Neuron (in vitro differentiated cells): ENCODE results near the gene PPHLN1.
A peak's percentile ranks its signal among the peaks of the same experiment; 100 is the strongest.

ENCODE experiments used
- H2AFZ ChIP-seq: one replicate; pipeline ENCODE4 v1.6.1; 2013; ENCODE audit warnings: low read depth, mild to moderate bottlenecking, inconsistent platforms, low read length, moderate library complexity
- H3K27me3 ChIP-seq: one replicate; pipeline ENCODE4 v1.6.1; 2013; ENCODE audit warnings: low read length; ENCODE audit not compliant: insufficient read depth
- H3K36me3 ChIP-seq: one replicate; pipeline ENCODE4 v1.6.1; 2013; ENCODE audit warnings: low read length; ENCODE audit not compliant: insufficient read depth
- H3K4me1 ChIP-seq: one replicate; pipeline ENCODE4 v1.6.1; 2013; ENCODE audit warnings: low read length; ENCODE audit not compliant: insufficient read depth
- H3K4me3 ChIP-seq: 2 replicates; pipeline ENCODE4 v1.5.1; 2013; ENCODE audit warnings: mild to moderate bottlenecking, low read length, moderate library complexity
- H3K9me3 ChIP-seq: one replicate; pipeline ENCODE4 v1.6.1; 2013; ENCODE audit warnings: low read length

Gene PPHLN1, protein sequence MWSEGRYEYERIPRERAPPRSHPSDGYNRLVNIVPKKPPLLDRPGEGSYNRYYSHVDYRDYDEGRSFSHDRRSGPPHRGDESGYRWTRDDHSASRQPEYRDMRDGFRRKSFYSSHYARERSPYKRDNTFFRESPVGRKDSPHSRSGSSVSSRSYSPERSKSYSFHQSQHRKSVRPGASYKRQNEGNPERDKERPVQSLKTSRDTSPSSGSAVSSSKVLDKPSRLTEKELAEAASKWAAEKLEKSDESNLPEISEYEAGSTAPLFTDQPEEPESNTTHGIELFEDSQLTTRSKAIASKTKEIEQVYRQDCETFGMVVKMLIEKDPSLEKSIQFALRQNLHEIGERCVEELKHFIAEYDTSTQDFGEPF

DNA sequence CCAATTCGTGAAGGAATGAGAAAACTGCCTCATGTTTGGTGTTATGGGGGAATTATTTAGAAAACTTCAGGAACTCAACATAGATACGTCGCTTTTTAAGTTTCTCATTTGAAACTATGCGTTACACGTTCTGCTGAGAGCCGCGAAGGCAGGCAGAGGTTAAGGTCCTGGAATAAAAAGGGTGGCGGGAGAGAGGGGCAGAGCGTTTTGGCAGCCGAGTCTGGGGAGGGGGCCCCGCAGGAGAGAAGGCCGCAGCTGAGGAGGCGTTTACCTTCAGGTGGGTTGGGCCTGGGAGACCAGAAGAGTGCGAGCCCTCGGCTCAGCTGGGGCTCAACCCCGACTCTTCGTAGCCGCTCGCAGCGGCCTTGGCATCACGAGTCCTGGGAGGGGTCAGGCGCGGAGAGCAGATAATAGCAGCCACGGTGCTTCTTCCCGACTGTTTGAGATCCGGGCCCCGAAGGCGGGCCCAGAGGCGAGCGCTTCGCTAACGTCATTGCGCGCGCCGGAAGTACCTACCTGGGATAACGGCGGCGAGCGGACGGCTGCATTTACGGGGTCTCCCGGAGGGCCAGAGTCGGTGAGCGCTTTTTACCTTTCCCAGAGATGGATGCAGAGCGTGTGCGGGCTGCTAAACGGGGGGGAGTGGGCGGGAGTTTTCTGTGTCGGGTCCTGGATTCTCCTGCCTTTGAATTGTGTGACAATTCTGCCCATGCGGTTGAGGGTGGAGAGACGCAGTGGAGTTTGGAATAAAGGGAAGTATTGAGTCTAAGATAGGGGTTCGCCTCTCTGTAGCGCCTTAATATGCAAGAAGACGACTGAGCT lies at the start of gene PPHLN1, which contains the start of gene ZCRB1:
Gene PPHLN1, plus strand, starts transcription at position 515 of the 822 bp plus-strand sequence. CDS start 9,736 bp downstream, outside the sequence.
Gene ZCRB1, minus strand, starts transcription at position 442 of the 822 bp plus-strand sequence. CDS start 1,992 bp downstream, outside the sequence.
- H2AFZ ChIP-seq = peak within 1 kb of the TSS; percentile 86
- H3K9me3 ChIP-seq = no peaks in the 10 kb centered on the region
- no peaks in the 10 kb centered on the region for H3K27me3 ChIP-seq
- H3K4me1 ChIP-seq = peaks cover 22% of the 10 kb centered on the region
- H3K4me3 ChIP-seq = peak within 1 kb of the TSS; percentile 95
- peaks cover 16% of the 10 kb centered on the region for H3K36me3 ChIP-seq

DNA sequence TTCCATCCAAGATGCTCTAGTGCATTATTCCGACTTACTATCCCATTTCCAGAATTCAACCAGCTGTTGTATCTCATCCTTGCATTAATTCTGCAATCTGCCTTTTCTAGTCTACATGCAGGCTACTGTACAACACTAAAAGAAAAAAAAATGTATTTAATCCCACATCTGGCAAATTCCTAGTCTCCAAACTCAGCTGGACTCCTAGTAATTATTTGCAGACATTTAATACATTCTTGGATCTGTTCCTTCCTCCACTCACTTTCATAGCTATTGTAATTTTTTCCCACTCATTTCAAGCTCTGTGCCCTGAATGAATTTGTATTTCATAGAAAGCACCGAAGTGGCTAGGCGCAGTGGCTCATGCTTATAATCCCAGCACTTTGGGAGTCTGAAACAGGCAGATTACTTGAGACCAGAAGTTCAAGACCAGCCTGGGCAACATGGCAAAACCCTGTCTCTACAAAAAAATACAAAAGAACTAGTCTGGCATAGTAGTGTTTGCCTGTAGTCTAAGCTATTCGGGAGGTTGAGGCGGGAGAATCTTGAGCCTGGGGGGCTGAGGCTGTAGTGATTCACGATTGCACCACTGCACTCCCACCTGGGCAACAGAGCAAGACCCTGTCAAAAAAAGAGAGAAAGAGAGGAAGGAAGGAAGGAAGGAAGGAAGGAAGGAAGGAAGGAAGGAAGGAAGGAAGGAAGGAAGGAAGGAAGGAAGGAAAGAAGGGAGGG lies 48.4 kb upstream of the PPHLN1 start:
- Histone ChIP-seq H3K4me1 (peaks cover 5% of the 10 kb centered on the region), H2AFZ (no peak overlapping the region)

DNA sequence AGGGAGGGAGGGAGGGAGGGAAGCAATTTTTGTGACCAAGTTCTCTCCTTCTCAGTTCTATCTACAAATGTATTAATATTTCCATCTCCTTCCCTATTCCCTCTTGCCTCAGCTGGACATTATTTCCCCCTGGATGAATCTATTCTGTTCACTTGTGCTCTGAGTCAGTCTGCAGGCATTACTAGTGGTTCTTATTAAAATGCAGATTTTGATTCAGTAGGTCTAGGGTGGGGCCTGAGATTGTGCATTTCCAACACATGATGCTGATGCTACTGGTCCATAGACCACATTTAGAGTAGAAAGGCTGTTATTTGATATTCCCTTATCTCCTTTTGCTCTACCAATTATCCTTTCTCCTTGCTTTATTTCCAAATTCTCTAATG lies 47.8 kb upstream of the PPHLN1 start:
- no peak overlapping the region for H2AFZ ChIP-seq
- no peaks in the 10 kb centered on the region for H3K36me3 ChIP-seq
- no peaks in the 10 kb centered on the region for H3K9me3 ChIP-seq
- H3K4me3 ChIP-seq = no peak overlapping the region
- H3K4me1 ChIP-seq = peaks cover 5% of the 10 kb centered on the region
- no peaks in the 10 kb centered on the region for H3K27me3 ChIP-seq

More for the DNA sequence above, 48.4 kb upstream of the PPHLN1 start:
- H3K27me3 ChIP-seq = no peaks in the 10 kb centered on the region
- H3K9me3 ChIP-seq = no peaks in the 10 kb centered on the region
- no peaks in the 10 kb centered on the region for H3K36me3 ChIP-seq
- H3K4me3 ChIP-seq = no peak overlapping the region

DNA sequence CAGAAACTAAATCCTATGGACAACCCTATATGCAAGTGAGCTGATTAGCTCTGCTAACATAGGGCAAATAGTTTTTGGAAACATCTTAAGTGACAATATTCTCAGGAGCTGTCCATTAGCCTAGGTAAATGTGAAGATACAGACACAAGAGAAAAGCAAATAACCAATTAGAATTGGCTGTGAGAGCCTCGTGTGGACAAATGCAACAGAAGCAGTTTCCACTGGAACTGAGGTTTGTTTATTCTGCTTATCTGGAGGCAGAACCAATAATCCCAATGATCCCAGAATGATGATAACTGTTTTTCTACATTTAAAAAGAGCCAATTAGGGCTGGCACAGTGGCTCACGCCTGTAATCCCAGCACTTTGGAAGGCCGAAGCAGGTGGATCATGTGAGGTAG lies 44.7 kb upstream of the PPHLN1 start:
- H3K27me3 ChIP-seq = no peaks in the 10 kb centered on the region
- peaks cover 5% of the 10 kb centered on the region for H3K4me1 ChIP-seq
- H3K9me3 ChIP-seq = no peaks in the 10 kb centered on the region
- H2AFZ ChIP-seq = no peak overlapping the region
- H3K36me3 ChIP-seq = no peaks in the 10 kb centered on the region
- no peak overlapping the region for H3K4me3 ChIP-seq

DNA sequence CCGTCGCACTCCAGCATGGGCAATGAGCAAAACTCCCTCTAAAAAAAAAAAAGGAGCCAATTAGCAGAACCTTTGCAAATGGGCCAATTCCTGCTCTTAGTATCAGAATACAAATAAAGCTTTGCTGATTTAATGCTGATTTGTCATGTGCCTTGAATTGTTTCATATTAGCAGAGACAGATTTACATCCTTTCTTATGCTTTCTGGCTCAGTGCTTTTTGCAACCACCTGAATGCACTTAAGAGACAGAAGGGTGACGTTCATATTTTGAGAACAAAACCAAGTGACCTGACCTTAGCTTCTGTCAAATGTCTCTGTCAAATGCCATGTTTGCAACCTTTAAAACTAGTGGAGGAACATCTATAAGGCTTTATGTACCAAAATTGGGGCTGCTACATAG lies 44.1 kb upstream of the PPHLN1 start:
- no peaks in the 10 kb centered on the region for H3K36me3 ChIP-seq
- H3K4me3 ChIP-seq = no peak overlapping the region
- H3K9me3 ChIP-seq = no peaks in the 10 kb centered on the region
- no peak overlapping the region for H2AFZ ChIP-seq
- peaks cover 5% of the 10 kb centered on the region for H3K4me1 ChIP-seq
- no peaks in the 10 kb centered on the region for H3K27me3 ChIP-seq

DNA sequence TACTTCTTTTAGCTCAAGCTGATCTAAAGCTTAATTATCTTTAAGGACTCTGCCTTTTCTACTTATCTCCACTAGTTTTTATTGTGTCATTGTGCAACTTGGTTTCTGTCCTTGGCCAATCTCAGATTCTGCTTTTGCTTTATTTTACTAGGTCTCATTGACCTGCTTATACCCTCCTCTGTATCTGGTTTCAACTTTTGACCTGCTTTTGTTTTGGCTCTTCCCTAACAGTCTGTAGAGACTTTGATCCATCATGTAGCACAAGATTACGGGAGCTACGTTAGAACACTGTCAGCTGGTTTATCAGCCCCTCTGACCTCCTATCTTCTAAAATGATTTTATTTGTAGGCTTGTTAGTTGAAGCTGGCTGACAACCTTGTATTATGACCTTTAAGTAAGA lies 43.7 kb upstream of the PPHLN1 start:
- Histone ChIP-seq H3K36me3 (no peaks in the 10 kb centered on the region), H3K27me3 (no peaks in the 10 kb centered on the region), H3K4me1 (peaks cover 5% of the 10 kb centered on the region), H2AFZ (no peak overlapping the region), H3K4me3 (no peak overlapping the region), H3K9me3 (no peaks in the 10 kb centered on the region)

DNA sequence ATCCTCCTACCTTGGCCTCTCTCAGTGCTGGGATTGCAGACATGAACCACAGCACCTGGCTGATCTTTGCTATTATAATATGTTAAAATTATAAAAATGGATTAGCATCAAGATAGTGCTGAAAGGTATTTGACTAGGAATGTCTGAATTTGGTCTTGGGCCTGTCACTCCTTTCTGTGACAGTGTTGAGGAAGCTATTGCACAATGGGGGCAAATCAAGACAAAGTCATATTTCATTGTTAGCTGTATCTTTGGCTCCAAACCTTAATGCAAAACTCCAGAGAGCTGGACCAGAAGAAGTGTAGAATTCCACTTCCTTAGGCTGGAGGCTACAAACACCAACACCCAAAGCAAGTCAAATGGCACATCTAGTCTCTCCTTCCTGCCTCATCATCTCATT lies 42.2 kb upstream of the PPHLN1 start:
- H3K9me3 ChIP-seq = no peaks in the 10 kb centered on the region
- H3K4me1 ChIP-seq = peaks cover 5% of the 10 kb centered on the region
- H3K4me3 ChIP-seq = no peak overlapping the region
- no peaks in the 10 kb centered on the region for H3K27me3 ChIP-seq
- no peak overlapping the region for H2AFZ ChIP-seq
- no peaks in the 10 kb centered on the region for H3K36me3 ChIP-seq

DNA sequence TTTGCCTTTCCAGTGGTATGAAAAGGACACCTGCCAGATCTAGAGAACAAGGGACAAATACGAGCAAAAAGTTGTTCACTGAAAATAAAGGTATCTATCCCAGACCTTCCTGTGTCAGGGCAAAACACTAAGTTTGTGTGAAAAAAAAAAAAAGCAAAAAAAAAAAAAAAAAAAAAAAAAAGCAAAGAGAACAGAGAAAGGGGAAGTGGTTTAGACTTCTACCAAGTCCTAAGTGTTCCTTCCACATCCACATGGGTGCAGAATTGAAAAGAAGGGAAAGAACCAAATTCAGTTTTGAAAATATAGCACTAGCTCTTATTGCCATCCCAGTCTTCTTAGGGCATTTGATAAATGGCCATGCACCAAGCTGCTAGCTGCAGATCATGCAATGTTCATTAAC lies 41.8 kb upstream of the PPHLN1 start:
- Histone ChIP-seq H3K9me3 (no peaks in the 10 kb centered on the region), H2AFZ (no peak overlapping the region), H3K4me3 (no peak overlapping the region), H3K4me1 (peaks cover 5% of the 10 kb centered on the region), H3K36me3 (no peaks in the 10 kb centered on the region), H3K27me3 (no peaks in the 10 kb centered on the region)

DNA sequence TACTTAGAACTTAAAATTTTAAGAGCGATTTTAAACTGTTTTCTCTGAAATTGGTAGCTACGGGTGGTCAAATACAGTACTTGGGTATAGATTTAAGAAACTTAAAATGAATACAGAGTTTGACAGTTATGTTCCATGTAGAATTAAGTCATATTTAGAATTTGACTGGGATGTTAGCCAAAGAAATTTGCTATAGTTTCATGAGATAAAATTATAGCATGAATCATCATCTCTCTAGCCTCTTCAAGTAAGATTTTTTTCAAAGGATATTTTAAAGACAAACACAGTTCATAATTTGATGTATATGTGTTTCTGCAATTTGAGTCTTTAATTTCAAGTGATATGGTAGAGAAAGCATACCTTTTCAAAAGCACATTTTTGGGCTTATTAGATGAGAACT lies 41.1 kb upstream of the PPHLN1 start:
- H3K9me3 ChIP-seq = no peaks in the 10 kb centered on the region
- H2AFZ ChIP-seq = no peak overlapping the region
- H3K4me3 ChIP-seq = no peak overlapping the region
- no peaks in the 10 kb centered on the region for H3K36me3 ChIP-seq
- H3K4me1 ChIP-seq = peaks cover 5% of the 10 kb centered on the region
- no peaks in the 10 kb centered on the region for H3K27me3 ChIP-seq

DNA sequence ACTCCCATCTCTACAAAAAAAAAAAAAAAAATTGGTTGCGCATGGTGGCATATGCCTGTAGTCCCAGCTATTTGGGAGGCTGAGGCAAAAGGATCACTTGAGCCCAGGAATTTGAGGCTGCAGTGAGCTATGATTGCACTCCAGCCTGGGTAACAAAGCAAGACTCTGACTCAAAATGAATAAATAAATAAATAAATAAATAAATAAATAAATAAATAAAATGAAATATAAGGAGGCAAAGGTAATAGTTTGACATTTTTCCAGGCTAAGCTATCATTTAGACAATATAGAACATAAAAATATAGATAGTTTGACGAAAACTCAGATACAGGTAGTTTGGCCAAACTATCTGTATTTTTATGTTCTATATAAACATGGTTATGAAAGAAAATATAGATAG lies 40.5 kb upstream of the PPHLN1 start:
- H3K27me3 ChIP-seq = no peaks in the 10 kb centered on the region
- H3K4me3 ChIP-seq = no peak overlapping the region
- no peaks in the 10 kb centered on the region for H3K36me3 ChIP-seq
- H2AFZ ChIP-seq = no peak overlapping the region
- H3K9me3 ChIP-seq = no peaks in the 10 kb centered on the region
- peaks cover 5% of the 10 kb centered on the region for H3K4me1 ChIP-seq

DNA sequence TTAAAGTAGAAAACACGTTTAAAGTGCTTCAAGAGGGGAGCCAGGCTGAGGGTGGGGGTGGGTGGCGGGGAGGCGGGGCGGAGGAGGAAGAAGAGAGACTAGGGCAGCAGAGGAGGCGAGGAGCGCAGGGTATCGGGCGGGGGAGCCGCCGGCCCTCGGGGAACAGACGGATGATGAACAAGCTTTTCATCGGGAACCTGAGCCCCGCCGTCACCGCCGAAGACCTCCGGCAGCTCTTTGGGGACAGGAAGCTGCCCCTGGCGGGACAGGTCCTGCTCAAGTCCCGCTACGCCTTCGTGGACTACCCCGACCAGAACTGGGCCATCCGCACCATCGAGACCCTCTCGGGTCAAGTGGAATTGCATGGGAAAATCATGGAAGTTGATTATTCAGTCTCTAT lies 39.2 kb upstream of the PPHLN1 start:
- no peaks in the 10 kb centered on the region for H3K27me3 ChIP-seq

DNA sequence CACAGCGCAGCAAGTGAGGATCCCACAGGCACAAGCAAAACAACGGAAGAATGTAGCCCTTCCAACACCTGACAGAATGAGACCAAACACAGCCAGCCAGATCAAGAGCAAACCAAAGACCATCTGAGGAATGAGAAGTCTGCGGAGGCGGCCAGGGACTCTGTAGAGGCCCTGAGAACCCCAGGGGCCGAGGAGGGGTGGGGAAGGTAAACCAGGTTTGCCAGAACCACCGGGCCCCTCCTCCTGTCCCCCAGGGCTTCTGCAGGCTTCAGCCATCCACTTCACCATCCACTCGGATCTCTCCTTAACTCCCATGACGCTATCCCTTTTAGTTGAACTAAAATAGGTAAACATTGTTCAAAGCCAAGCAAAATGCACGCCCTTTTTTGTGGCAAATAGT lies 37.4 kb upstream of the PPHLN1 start:
- Histone ChIP-seq H3K9me3 (no peaks in the 10 kb centered on the region), H3K36me3 (no peaks in the 10 kb centered on the region), H3K4me1 (no peaks in the 10 kb centered on the region), H3K4me3 (no peak overlapping the region), H3K27me3 (no peaks in the 10 kb centered on the region), H2AFZ (no peak overlapping the region)

More for the DNA sequence above, 39.2 kb upstream of the PPHLN1 start:
- no peaks in the 10 kb centered on the region for H3K36me3 ChIP-seq
- no peaks in the 10 kb centered on the region for H3K9me3 ChIP-seq
- H3K4me1 ChIP-seq = peaks cover 4% of the 10 kb centered on the region
- no peak overlapping the region for H3K4me3 ChIP-seq
- no peak overlapping the region for H2AFZ ChIP-seq

DNA sequence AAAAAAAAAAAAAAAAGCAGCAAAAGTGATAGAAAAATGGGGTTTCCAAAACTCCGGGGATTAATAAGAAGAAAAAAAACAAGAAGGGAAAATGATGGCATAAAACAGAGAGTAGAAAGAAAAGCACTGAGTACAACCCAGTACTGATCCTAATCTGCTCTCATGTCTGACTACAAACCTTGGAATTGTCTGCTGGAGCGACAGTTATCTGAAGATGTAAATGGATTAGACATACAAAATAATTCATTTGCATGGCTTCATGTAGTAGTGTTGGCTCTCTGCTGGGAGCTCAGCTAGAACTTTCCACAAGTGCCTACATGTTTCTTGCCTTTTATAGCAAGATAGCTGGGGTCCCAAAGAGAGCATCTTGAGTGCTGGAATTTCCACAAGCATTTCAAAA lies 34.3 kb upstream of the PPHLN1 start:
- no peaks in the 10 kb centered on the region for H3K27me3 ChIP-seq
- H3K4me3 ChIP-seq = no peak overlapping the region
- H3K9me3 ChIP-seq = no peaks in the 10 kb centered on the region
- H3K36me3 ChIP-seq = no peaks in the 10 kb centered on the region
- no peaks in the 10 kb centered on the region for H3K4me1 ChIP-seq
- H2AFZ ChIP-seq = no peak overlapping the region
